Testis (tissue), 2 donors: ENCODE results near the gene DYNC1LI2.

Experiments used
- POLR2A ChIP-seq: fragments of 450-650 bp; IDR thresholded peaks from one replicate; pipeline ENCODE4 v1.6.1; 2017; ENCODE audit warnings: antibody characterized with exemption, mild to moderate bottlenecking, moderate library complexity
- TF ChIP-seq, protein P1 (sequence below), 3 experiments: fragments of 450-650 bp in 2 of 3; fragments of 200-600 bp in 1 of 3; sonication (generic) in 1 of 3; IDR thresholded peaks; one replicate each; pipeline ENCODE4 v1.5.1; 2016 to 2019; ENCODE audit warnings: antibody characterized with exemption in 3 of 3, mild to moderate bottlenecking in 2 of 3, moderate library complexity in 1 of 3

DNA sequence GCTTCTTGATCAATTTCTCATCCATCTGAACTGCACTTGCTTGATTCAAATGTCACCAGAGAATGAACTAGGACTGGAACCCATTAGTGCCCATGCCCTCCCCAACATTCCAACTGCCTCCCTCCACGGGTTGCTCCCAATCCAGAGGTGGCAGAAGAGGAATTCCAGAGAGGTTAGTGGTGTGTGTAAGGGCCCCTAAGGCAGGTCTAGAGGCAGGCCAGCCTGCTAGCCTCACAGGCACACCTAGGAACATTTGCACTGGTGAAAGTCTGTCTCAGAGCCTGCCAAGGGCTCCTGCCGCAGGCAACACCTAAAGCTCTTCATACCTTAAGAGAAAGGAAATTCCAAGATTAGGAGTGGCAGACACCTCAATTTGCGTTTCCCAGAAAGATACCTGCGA, 33.6 kb downstream of the DYNC1LI2 start:
- TF ChIP-seq, protein P1, sequence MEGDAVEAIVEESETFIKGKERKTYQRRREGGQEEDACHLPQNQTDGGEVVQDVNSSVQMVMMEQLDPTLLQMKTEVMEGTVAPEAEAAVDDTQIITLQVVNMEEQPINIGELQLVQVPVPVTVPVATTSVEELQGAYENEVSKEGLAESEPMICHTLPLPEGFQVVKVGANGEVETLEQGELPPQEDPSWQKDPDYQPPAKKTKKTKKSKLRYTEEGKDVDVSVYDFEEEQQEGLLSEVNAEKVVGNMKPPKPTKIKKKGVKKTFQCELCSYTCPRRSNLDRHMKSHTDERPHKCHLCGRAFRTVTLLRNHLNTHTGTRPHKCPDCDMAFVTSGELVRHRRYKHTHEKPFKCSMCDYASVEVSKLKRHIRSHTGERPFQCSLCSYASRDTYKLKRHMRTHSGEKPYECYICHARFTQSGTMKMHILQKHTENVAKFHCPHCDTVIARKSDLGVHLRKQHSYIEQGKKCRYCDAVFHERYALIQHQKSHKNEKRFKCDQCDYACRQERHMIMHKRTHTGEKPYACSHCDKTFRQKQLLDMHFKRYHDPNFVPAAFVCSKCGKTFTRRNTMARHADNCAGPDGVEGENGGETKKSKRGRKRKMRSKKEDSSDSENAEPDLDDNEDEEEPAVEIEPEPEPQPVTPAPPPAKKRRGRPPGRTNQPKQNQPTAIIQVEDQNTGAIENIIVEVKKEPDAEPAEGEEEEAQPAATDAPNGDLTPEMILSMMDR (IDR thresholded peaks at IDR 0.05) = no peak
- TF ChIP-seq POLR2A = no peak
